Gastroesophageal sphincter (tissue), 3 donors: ENCODE results near the gene RBM6.

Experiments
- CTCF ChIP-seq, 4 experiments: fragments of 200-600 bp in 2 of 4; fragments of 450-650 bp in 2 of 4; sonication (generic) in 1 of 4; IDR thresholded peaks; one replicate each; pipeline ENCODE4 v1.5.1; 2017 to 2019; ENCODE audit warnings: antibody characterized with exemption in 4 of 4, mild to moderate bottlenecking in 2 of 4, moderate library complexity in 2 of 4
- EP300 ChIP-seq: sonication (generic); formaldehyde crosslinking; IDR thresholded peaks from one replicate; pipeline ENCODE4 v1.6.1; 2017; ENCODE audit warnings: antibody characterized with exemption, mild to moderate bottlenecking
- POLR2A ChIP-seq, 2 donors: fragments of 450-650 bp; IDR thresholded peaks; one replicate each; pipeline ENCODE4 v1.6.1; 2017; ENCODE audit warnings: antibody characterized with exemption in 2 of 2, mild to moderate bottlenecking in 2 of 2, moderate library complexity in 1 of 2
- POLR2AphosphoS5 ChIP-seq: sonication (generic); formaldehyde crosslinking; IDR thresholded peaks from one replicate; pipeline ENCODE4 v1.6.1; 2017; ENCODE audit warnings: antibody characterized with exemption

DNA sequence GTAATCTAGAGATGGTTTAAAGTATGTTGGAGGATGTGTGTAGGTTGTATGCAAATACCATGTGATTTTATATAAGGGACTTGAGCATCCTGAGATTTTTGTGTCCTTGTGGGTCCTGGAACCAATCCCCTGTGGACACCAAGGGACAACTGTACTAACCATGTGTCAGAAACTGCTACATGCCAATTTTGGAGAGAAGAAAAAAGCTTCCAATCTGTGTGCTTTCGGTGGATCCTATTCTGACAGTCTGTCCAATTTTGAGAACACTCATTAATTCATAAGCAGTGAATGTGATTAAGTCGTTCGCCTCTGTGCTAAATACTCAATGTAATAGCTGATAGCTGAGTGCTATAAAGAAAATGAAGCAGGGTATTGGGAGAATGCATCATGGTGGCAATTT is 61.6 kb downstream of the RBM6 start:
- TF ChIP-seq POLR2A (IDR thresholded peaks at IDR 0.05) (no peak), POLR2AphosphoS5 (no peak), CTCF (IDR thresholded peaks at IDR 0.05) (no peak), EP300 (no peak)
